Astrocyte (in vitro differentiated cells and primary cell): ENCODE results near the gene XBP1.

Experiments used
- CTCF ChIP-seq: IDR thresholded peaks from 2 replicates; pipeline ENCODE4 v1.5.1; 2011; ENCODE audit warnings: low read depth, mild to moderate bottlenecking, inconsistent platforms, low read length, moderate library complexity; ENCODE audit not compliant: insufficient read depth
- EZH2 ChIP-seq: IDR thresholded peaks from 2 replicates; pipeline ENCODE4 v1.6.1; 2012; ENCODE audit warnings: mild to moderate bottlenecking, low read length, inconsistent platforms; ENCODE audit not compliant: insufficient read depth

- TF ChIP-seq CTCF: no peak
- TF ChIP-seq EZH2: no peak
Observed at GRCh38 chr22:28835630-28836189, 35.3 kb upstream of the XBP1 start.
